A673 (cell line): ENCODE data around the gene NRXN3. TPM values are rescaled to one million over a fixed set of nuclear protein-coding genes. Genes with fewer than 3 reads are reported as not detected.

ENCODE experiments used
- BruUV-seq: library from RNA; stranded (reverse); fragments of 400-500 nt; replicated peaks from 2 replicates; lab custom pipeline; 2021; lab: Mats Ljungman, UMichigan
- CTCF ChIA-PET: fragments of 300-600 bp; sonication (Branson Sonifier 250); formaldehyde crosslinking; loops from one replicate; lab custom pipeline; 2022; ENCODE audit warnings: antibody characterized with exemption; lab: Charles Lee
- POLR2A ChIA-PET: fragments of 300-600 bp; sonication (Branson Sonifier 250); formaldehyde crosslinking; loops from one replicate; lab custom pipeline; 2022; ENCODE audit warnings: antibody characterized with exemption; ENCODE audit not compliant: low non-redundant PET; lab: Charles Lee
- DNase-seq: peaks from one replicate; pipeline ENCODE4 v3.0.0-alpha.2; 2015; ENCODE audit warnings: low spot score
- H3K27ac ChIP-seq: fragments of 200-600 bp; sonication (generic); 2 replicates; pipeline ENCODE4 v1.5.1; 2016; ENCODE audit warnings: mixed run types, low read depth, mild to moderate bottlenecking, mixed read lengths, antibody characterized with exemption, low read length; ENCODE audit not compliant: poor library complexity, severe bottlenecking
- H3K27me3 ChIP-seq: fragments of 200-600 bp; sonication (generic); replicated peaks from 2 replicates; pipeline ENCODE4 v1.6.1; 2017; ENCODE audit warnings: mixed run types, low read depth, mild to moderate bottlenecking, mixed read lengths, antibody characterized with exemption, low read length; ENCODE audit not compliant: insufficient read depth, poor library complexity
- H3K36me3 ChIP-seq: fragments of 200-600 bp; sonication (generic); 2 replicates; pipeline ENCODE4 v1.6.1; 2016; ENCODE audit warnings: mixed run types, mild to moderate bottlenecking, mixed read lengths, antibody characterized with exemption, low read length; ENCODE audit not compliant: insufficient read depth, poor library complexity, severe bottlenecking
- H3K4me1 ChIP-seq: fragments of 200-600 bp; sonication (generic); 2 replicates; pipeline ENCODE4 v1.6.1; 2017; ENCODE audit warnings: mixed run types, mild to moderate bottlenecking, mixed read lengths, antibody characterized with exemption, low read length; ENCODE audit not compliant: insufficient read depth, poor library complexity, severe bottlenecking
- H3K4me3 ChIP-seq: fragments of 200-600 bp; sonication (generic); 2 replicates; pipeline ENCODE4 v1.5.1; 2016; ENCODE audit warnings: low read depth, mixed run types, mild to moderate bottlenecking, mixed read lengths, low read length; ENCODE audit not compliant: poor library complexity, severe bottlenecking
- H3K9me3 ChIP-seq: fragments of 200-600 bp; sonication (generic); 2 replicates; pipeline ENCODE4 v1.6.1; 2016; ENCODE audit warnings: mixed run types, low read depth, mild to moderate bottlenecking, mixed read lengths, antibody characterized with exemption, low read length; ENCODE audit not compliant: poor library complexity, severe bottlenecking
- CTCF ChIP-seq: fragments of 300-800, 200-600 bp; sonication (generic); conservative IDR thresholded peaks from 2 replicates; pipeline ENCODE4 v1.5.1; 2017; ENCODE audit warnings: low read depth, mild to moderate bottlenecking, antibody characterized with exemption, low read length, moderate library complexity, mixed read lengths
- EZH2 ChIP-seq: fragments of 200-600 bp; sonication (generic); IDR thresholded peaks from 2 replicates; pipeline ENCODE4 v1.6.1; 2017; ENCODE audit warnings: borderline replicate concordance, low read depth, mild to moderate bottlenecking, mixed read lengths, antibody characterized with exemption, low read length; ENCODE audit not compliant: poor library complexity, severe bottlenecking
- intact Hi-C: fragments of 100-400 bp; cut with micrococcal nuclease; formaldehyde crosslinking; loops from one replicate; pipeline ENCODE4 v1.10.0; 2022; ENCODE audit not compliant: unreplicated experiment
- total RNA-seq: library from RNA; stranded (reverse); gene quantifications from 2 replicates; pipeline ENCODE4 v1.2.3, GENCODE V29; 2021

NRXN3 gene
- total RNA-seq, 1 experiment from 2014 or later, result 0.21 TPM

- peaks cover 1% of the 10 kb centered on the region for H3K27me3 ChIP-seq
- H3K36me3 ChIP-seq, result no peaks in the 10 kb centered on the region
- H3K27ac ChIP-seq, result no peak overlapping the region
- no peak for DNase-seq
- TF ChIP-seq CTCF (no peak), EZH2 (no peak)
- no peak overlapping the region for H3K4me3 ChIP-seq
- intact Hi-C loops, result no loop called here
- H3K4me1 ChIP-seq, result no peaks in the 10 kb centered on the region
- ChIA-PET POLR2A (interaction anchor here (0.6 kb wide), 1 partner anchor 300 kb away, joined by 3 read pairs; no protein-coding TSS in a partner anchor), CTCF (no interaction called here)
- BruUV-seq, result no TSS peak
- H3K9me3 ChIP-seq, result no peaks in the 10 kb centered on the region
These were observed 435.8 kb downstream of the NRXN3 start for GRCh38 chr14:78605897-78606500.

GRCh38 chr14:78608998-78609787 is 439.0 kb downstream of the NRXN3 start:
- no TSS peak for BruUV-seq
- TF ChIP-seq EZH2 (no peak), CTCF (no peak)
- no peak for DNase-seq
- Histone ChIP-seq H3K27ac (no peak overlapping the region), H3K4me1 (no peaks in the 10 kb centered on the region), H3K9me3 (no peaks in the 10 kb centered on the region), H3K4me3 (no peak overlapping the region), H3K27me3 (no peaks in the 10 kb centered on the region), H3K36me3 (no peaks in the 10 kb centered on the region)
- ChIA-PET CTCF (no interaction called here), POLR2A (no interaction called here)
- intact Hi-C loops, result no loop called here

GRCh38 chr14:78610994-78611393 is 440.8 kb downstream of the NRXN3 start:
- ChIA-PET CTCF (no interaction called here), POLR2A (no interaction called here)
- intact Hi-C loops, result no loop called here
- Histone ChIP-seq H3K4me1 (no peaks in the 10 kb centered on the region), H3K4me3 (no peak overlapping the region), H3K9me3 (no peaks in the 10 kb centered on the region), H3K27me3 (no peaks in the 10 kb centered on the region), H3K27ac (no peak overlapping the region), H3K36me3 (no peaks in the 10 kb centered on the region)
- TF ChIP-seq CTCF, result no peak
- TF ChIP-seq EZH2, result no peak
- DNase-seq, result no peak
- no TSS peak for BruUV-seq
